ACC112 (cell line): ENCODE results near the gene SPACA4.

Source experiments
- H2AFZ ChIP-seq: fragments of 200-600 bp; sonication (generic); one replicate; pipeline ENCODE4 v1.6.0; 2017; ENCODE audit warnings: antibody characterized with exemption, low read length; ENCODE audit not compliant: unreplicated experiment
- H3K27ac ChIP-seq: fragments of 200-600 bp; sonication (generic); 2 replicates; pipeline ENCODE4 v1.5.1; 2014; ENCODE audit warnings: low read depth, mild to moderate bottlenecking, antibody characterized with exemption, low read length, moderate library complexity
- H3K27me3 ChIP-seq: fragments of 200-600 bp; sonication (generic); 2 replicates; pipeline ENCODE4 v1.6.1; 2014; ENCODE audit warnings: mild to moderate bottlenecking, antibody characterized with exemption, low read length, moderate library complexity, mixed read lengths; ENCODE audit not compliant: insufficient read depth
- H3K36me3 ChIP-seq: fragments of 200-600 bp; sonication (generic); 2 replicates; pipeline ENCODE4 v1.6.1; 2016; ENCODE audit warnings: mild to moderate bottlenecking, antibody characterized with exemption, low read length, moderate library complexity, mixed read lengths; ENCODE audit not compliant: insufficient read depth
- H3K4me1 ChIP-seq: fragments of 200-600 bp; sonication (generic); one replicate; pipeline ENCODE4 v1.6.1; 2016; ENCODE audit warnings: low read length, mixed read lengths; ENCODE audit not compliant: insufficient read depth, unreplicated experiment, control insufficient read depth
- H3K4me3 ChIP-seq: fragments of 200-600 bp; sonication (generic); 2 replicates; pipeline ENCODE4 v1.5.1; 2014; ENCODE audit warnings: mild to moderate bottlenecking, low read depth, low read length
- H3K79me2 ChIP-seq: fragments of 200-600 bp; sonication (generic); one replicate; pipeline ENCODE4 v1.6.0; 2016; ENCODE audit warnings: low read length; ENCODE audit not compliant: control insufficient read depth, unreplicated experiment, insufficient read depth

SPACA4 gene

GRCh38 chr19:48618916-48619691 lies 12.6 kb downstream of the SPACA4 start, which contains the start of the genes RPL18 and SPHK2:
Gene RPL18, minus strand, starts transcription at chr19:48619178. Its CDS starts 35 bp downstream, at chr19:48619143.
Gene SPHK2, plus strand, starts transcription at chr19:48619506. Its CDS starts 1,009 bp downstream, at chr19:48620515.
- no peaks in the 10 kb centered on the region for H3K27me3 ChIP-seq
- H3K36me3 ChIP-seq = peaks cover 18% of the 10 kb centered on the region; the same call in 1 of the 2 replicates
- peak within 1 kb of the TSS; percentile 88 for H3K27ac ChIP-seq
- peak within 1 kb of the TSS; percentile 94 for H3K4me3 ChIP-seq
- H2AFZ ChIP-seq = no peak within 1 kb of the TSS
- peaks cover 44% of the 10 kb centered on the region for H3K79me2 ChIP-seq
- peaks cover 17% of the 10 kb centered on the region for H3K4me1 ChIP-seq

DNA sequence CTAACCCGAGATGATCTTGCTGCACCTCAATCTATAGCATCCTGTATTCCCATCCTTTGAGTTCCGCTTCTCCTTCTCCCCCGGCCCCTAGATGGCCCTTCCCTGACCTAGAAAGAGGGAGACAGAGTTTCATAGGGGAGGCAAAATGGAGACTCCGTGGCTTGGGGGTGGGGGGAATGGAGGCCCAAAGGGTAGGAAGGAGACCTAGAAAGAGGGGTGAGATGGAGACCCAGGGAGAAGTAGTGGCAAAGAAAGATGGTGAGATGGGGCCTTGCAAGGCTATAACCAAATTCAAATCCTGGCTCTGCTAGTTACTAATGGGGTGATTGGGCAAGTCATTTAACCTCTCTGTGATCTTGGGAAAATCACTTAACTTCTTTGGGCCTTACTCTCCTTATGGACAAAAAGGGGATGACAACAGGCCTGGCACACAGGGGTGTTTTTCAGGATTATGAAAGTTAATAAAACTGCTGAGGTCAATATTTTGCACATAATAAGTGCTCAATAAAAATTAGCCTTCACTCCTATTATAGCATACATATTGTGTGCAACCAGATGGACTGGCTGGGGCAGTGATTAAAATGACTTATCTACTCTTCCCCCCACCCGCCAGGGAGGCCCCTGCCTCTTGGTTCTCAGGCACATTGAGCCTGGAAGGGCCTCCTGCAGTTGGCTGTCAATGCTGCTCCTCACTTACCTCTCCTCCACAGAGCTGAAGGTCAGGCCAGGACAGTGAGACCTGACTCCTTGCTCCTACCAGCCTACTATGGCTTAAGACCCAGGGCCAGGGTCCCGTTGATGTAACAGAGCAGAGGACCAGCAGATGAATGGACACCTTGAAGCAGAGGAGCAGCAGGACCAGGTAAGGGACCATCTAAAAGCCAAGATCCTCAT lies 13.4 kb downstream of the SPACA4 start:
- H3K27ac ChIP-seq = peak overlapping the region; percentile 88
- H2AFZ ChIP-seq = no peak overlapping the region
- peaks cover 44% of the 10 kb centered on the region for H3K79me2 ChIP-seq
- peaks cover 18% of the 10 kb centered on the region; the same call in 1 of the 2 replicates for H3K36me3 ChIP-seq
- peak overlapping the region; percentile 94 for H3K4me3 ChIP-seq
- H3K4me1 ChIP-seq = peaks cover 17% of the 10 kb centered on the region
- no peaks in the 10 kb centered on the region for H3K27me3 ChIP-seq

DNA sequence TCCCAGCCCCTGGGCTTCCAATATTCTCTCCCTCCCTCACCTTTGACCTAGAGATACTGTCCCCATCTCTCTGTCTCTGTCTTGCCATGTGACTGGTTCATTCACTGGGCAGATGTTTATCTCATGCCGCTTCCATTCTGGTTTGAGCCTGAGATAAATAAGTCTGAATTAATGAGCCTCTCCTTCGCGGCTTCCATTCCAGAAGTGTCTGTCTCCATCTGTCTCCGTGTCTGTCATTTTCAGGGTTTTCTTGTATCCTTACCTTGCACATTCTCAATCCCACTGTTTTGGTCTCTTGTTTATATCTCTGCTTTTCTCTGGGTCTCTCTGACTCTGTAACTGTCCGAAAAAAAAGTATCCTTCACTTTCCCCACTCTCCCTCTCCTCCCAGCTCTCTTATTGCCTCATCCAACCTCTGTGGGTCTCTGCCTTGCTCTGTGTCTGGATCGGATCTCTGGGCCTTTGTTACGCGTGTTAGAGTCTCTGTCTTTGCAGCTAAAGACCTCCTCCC lies 17.1 kb downstream of the SPACA4 start:
- Histone ChIP-seq H3K79me2 (peaks cover 16% of the 10 kb centered on the region), H2AFZ (peak overlapping the region; percentile 59), H3K27ac (peak overlapping the region; percentile 53), H3K27me3 (no peaks in the 10 kb centered on the region), H3K4me3 (peak overlapping the region; percentile 74), H3K36me3 (no peaks in the 10 kb centered on the region), H3K4me1 (peaks cover 12% of the 10 kb centered on the region)

DNA sequence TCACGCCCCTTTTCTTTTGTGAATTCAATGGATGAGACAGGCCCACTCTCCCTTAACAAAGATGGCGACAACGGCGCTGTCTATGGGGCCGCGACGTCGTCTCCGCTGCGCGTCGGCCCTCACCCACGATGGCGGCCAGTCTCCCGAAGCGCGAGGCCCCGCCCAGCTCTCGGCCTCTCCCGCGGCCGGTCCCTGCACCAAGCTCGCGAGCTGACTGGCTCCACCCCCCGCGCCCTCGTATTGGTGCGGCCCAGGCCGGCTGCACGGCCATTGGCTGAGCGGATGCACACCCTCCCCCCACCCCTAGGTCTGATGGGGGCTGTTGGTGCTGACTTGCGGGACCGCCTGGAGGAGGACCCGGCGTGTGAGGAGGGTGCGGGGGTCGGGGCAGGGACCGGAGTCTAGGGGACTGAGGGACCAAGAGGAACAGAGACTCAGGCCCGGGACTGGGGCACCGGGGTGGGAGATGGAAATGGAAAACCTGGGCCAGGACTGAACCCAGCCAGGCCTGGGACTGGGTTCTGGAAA lies 17.6 kb downstream of the SPACA4 start:
- no peak overlapping the region for H2AFZ ChIP-seq
- no peaks in the 10 kb centered on the region for H3K27me3 ChIP-seq
- peak overlapping the region; percentile 74 for H3K4me3 ChIP-seq
- H3K27ac ChIP-seq = peak overlapping the region; percentile 53; the same call in 1 of the 2 replicates
- no peaks in the 10 kb centered on the region for H3K36me3 ChIP-seq
- peaks cover 12% of the 10 kb centered on the region for H3K4me1 ChIP-seq
- H3K79me2 ChIP-seq = peaks cover 12% of the 10 kb centered on the region

DNA sequence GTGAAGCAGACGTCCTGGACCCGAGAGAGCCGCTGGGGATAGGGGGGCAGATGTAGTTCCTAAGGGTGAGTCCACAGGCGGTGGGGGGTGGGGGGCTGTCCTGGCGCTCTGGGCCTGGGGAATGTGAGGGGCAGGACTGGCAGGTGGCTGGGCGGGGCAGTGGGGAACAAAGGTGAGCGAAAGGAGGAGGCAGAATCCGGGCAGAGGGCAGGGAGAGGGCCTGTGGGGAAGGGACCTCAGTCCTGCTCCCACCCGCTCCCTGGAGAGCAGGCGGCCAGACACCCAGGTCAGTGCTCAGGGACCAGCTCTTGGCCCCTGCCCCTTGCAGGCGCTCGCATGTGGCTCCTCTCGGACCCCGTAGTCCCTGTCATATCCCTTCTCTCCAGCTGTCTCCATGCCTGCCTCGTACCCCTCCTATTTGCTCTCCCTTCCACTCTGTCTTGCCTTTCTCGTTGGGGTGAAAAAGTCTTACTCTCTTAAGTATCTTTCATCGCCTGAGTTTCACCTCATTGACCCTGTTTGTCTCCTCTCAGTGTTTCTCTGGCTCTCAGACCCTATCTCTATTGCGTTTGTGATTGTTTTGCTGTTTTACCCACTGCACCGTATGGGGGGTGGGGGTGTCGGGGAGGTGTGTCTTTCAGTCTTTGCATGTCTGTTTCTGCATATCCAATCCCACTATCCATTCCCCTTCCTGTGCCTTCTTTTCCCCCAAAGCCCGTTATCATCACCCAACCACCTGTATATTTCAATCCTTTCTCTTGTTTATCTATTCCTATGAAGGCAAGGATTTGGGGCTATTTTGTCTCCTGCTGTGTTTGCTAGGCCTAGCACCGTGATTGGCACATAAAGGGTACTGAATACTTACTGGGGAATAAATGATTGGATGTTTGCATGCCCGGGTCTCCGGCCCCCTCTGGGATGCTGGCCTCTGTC lies 18.5 kb downstream of the SPACA4 start:
- no peaks in the 10 kb centered on the region for H3K36me3 ChIP-seq
- peaks cover 11% of the 10 kb centered on the region for H3K4me1 ChIP-seq
- H3K27ac ChIP-seq = no peak overlapping the region
- H3K4me3 ChIP-seq = no peak overlapping the region
- H3K79me2 ChIP-seq = peaks cover 6% of the 10 kb centered on the region
- H2AFZ ChIP-seq = no peak overlapping the region
- H3K27me3 ChIP-seq = no peaks in the 10 kb centered on the region

- no peaks in the 10 kb centered on the region for H3K36me3 ChIP-seq
- H3K27ac ChIP-seq = no peak overlapping the region
- no peak overlapping the region for H3K4me3 ChIP-seq
- H3K27me3 ChIP-seq = no peaks in the 10 kb centered on the region
- peaks cover 3% of the 10 kb centered on the region for H3K79me2 ChIP-seq
- H2AFZ ChIP-seq = no peak overlapping the region
- peaks cover 7% of the 10 kb centered on the region for H3K4me1 ChIP-seq
These were observed 19.4 kb downstream of the SPACA4 start for GRCh38 chr19:48625891-48626327.

DNA sequence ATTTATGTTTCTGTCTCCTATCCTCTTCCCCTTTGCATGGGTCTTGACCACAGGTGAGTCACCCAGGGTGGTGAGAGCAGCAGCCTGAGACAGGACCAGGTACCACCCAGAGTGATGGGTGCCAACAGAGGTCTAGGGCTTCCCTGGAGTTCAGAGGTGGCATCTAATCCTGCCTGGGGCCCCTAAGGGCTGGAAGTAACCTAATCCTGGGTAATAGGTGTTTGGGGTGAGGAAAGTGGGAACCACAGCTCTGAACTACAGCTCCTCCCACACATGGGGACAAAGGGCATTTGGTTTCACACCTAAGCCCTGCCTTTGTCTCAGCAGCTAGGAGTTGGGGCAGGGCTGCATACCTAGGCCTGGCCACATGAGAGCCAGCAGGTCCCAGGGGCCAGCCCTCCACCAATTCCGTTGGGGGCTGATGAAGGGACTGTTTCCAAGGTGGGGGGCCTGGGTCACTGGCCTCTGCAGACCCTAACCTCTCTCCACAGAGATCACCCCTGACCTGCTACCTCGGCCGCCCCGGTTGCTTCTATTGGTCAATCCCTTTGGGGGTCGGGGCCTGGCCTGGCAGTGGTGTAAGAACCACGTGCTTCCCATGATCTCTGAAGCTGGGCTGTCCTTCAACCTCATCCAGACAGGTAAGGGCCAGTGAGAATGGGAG lies 20.8 kb downstream of the SPACA4 start:
- Histone ChIP-seq H3K27ac (no peak overlapping the region), H3K4me1 (peaks cover 7% of the 10 kb centered on the region)

GRCh38 chr19:48627865-48628314 lies 21.3 kb downstream of the SPACA4 start:
- Histone ChIP-seq H2AFZ (no peak overlapping the region), H3K79me2 (no peaks in the 10 kb centered on the region), H3K27me3 (no peaks in the 10 kb centered on the region), H3K4me3 (no peak overlapping the region), H3K36me3 (no peaks in the 10 kb centered on the region), H3K27ac (no peak overlapping the region), H3K4me1 (peaks cover 12% of the 10 kb centered on the region)

More for the DNA sequence above, 20.8 kb downstream of the SPACA4 start:
- no peak overlapping the region for H3K4me3 ChIP-seq
- no peaks in the 10 kb centered on the region for H3K27me3 ChIP-seq
- no peak overlapping the region for H2AFZ ChIP-seq
- no peaks in the 10 kb centered on the region for H3K36me3 ChIP-seq
- H3K79me2 ChIP-seq = peaks cover 2% of the 10 kb centered on the region

DNA sequence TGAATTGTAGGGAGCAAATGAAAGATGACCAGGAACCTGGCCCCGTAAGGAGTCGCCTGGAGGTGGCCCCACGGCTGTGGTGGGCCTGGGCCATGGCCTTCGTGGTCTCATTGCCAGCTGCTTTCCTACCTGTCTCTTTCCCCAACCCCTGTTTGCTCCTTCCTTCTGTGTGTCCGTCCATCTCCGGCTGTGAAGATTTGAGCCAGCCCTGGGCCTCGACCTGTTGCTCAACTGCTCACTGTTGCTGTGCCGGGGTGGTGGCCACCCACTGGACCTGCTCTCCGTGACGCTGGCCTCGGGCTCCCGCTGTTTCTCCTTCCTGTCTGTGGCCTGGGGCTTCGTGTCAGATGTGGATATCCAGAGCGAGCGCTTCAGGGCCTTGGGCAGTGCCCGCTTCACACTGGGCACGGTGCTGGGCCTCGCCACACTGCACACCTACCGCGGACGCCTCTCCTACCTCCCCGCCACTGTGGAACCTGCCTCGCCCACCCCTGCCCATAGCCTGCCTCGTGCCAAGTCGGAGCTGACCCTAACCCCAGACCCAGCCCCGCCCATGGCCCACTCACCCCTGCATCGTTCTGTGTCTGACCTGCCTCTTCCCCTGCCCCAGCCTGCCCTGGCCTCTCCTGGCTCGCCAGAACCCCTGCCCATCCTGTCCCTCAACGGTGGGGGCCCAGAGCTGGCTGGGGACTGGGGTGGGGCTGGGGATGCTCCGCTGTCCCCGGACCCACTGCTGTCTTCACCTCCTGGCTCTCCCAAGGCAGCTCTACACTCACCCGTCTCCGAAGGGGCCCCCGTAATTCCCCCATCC lies 22.1 kb downstream of the SPACA4 start:
- Histone ChIP-seq H2AFZ (no peak overlapping the region), H3K4me3 (no peak overlapping the region), H3K27ac (no peak overlapping the region), H3K36me3 (no peaks in the 10 kb centered on the region), H3K4me1 (peaks cover 13% of the 10 kb centered on the region), H3K79me2 (no peaks in the 10 kb centered on the region), H3K27me3 (no peaks in the 10 kb centered on the region)
